HG02884 (cell line): ENCODE results near the gene ZBTB44.
"Not testable (repeated sequence)": the region's sequence is repeated elsewhere in the genome, so short reads cannot be mapped to it uniquely, and the experiment has no call there.

Experiments used
- ATAC-seq: cut with Tn5 transposase; IDR thresholded peaks from one replicate; pipeline ENCODE4 v1.9.1; 2021; ENCODE audit warnings: mild to moderate bottlenecking, moderate library complexity; ENCODE audit not compliant: unreplicated experiment

Gene ZBTB44

GRCh38 chr11:130202009-130202817 is 112.5 kb downstream of the ZBTB44 start:
- no peak for ATAC-seq

- ATAC-seq = no peak
Observed at GRCh38 chr11:130201026-130201425, 113.7 kb downstream of the ZBTB44 start.

DNA sequence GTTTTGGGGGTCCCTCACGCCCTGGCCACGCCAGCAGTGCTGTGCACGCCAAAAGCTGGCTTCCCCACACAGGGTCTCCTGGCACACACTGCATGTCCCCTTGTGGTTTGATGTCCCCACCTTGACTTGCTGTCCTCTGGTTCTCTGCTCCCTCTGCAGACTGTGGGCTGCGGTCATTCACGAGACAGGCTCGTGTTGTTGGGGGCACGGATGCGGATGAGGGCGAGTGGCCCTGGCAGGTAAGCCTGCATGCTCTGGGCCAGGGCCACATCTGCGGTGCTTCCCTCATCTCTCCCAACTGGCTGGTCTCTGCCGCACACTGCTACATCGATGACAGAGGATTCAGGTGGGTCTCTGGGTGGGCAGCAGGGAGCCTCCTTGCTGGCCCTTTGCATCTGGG is 114.9 kb downstream of the ZBTB44 start:
- ATAC-seq = no peak

GRCh38 chr11:130198964-130199363 is 115.8 kb downstream of the ZBTB44 start:
- no peak for ATAC-seq

- ATAC-seq = no peak
Observed at GRCh38 chr11:130198292-130198691, 116.4 kb downstream of the ZBTB44 start.

GRCh38 chr11:130197386-130198035 is 117.2 kb downstream of the ZBTB44 start:
- no peak for ATAC-seq

DNA sequence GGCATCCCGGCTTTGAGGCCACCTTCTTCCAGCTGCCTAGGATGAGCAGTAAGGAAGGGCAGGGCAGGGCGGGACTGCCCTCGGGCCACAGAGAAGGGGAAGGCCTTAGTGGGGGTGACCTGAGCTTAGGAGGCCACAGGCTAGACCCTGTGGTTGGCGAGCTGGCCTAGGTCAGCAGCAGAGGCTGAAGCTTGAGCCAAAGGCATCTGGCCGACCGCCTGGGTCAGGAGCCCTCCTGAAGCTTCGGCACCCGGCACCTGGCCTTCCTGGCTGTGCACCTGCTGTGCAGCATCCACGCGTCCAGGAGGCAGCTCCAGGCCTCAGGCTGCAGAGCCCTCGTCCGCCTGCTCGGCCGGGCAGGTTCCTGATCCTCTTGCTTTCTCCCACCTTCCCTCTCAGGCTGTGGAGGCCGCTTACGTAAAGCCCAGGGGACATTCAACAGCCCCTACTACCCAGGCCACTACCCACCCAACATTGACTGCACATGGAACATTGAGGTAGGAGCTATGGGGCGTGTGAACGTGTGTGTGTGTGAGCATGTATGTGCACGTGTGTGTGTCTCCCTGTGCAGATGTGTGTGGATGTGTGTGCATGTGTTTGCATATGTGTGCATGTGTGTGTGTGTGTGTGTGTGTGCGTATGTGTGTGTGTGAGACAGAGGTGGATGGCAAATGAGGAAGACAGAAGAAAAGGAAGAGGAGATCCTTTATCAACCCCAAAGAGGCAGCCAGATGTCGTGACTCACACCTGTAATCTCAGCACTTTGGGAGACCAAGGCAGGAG is 120.3 kb downstream of the ZBTB44 start:
- no peak for ATAC-seq

GRCh38 chr11:130193551-130193950 is 121.2 kb downstream of the ZBTB44 start:
- ATAC-seq = not testable (repeated sequence)

- ATAC-seq = no peak
Observed at GRCh38 chr11:130192845-130193267, 121.9 kb downstream of the ZBTB44 start.

DNA sequence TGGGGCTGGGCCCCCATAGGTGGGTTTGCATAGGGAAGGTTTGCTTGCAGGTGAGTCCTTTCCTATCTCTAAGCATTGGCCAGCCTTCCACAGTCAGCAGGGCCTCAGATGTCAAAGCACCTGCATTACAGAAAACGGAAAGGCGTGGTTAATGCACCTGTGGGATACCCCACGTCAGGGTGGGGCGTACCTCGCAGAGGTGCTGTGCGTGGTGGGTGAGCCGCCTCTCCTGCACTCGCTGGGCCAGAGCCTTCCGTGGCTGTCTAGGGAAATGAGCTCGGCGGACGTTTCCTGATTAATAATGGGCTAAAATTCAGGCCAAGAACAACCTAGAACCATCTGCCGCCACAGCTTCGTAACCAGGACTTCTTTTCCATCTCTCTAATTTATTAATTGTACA is 122.8 kb downstream of the ZBTB44 start:
- ATAC-seq = no peak

GRCh38 chr11:130190371-130190881 is 124.3 kb downstream of the ZBTB44 start:
- ATAC-seq = no peak

GRCh38 chr11:130189492-130190210 is 125.1 kb downstream of the ZBTB44 start:
- no peak for ATAC-seq

GRCh38 chr11:130188585-130189347 is 126.0 kb downstream of the ZBTB44 start:
- no peak for ATAC-seq

DNA sequence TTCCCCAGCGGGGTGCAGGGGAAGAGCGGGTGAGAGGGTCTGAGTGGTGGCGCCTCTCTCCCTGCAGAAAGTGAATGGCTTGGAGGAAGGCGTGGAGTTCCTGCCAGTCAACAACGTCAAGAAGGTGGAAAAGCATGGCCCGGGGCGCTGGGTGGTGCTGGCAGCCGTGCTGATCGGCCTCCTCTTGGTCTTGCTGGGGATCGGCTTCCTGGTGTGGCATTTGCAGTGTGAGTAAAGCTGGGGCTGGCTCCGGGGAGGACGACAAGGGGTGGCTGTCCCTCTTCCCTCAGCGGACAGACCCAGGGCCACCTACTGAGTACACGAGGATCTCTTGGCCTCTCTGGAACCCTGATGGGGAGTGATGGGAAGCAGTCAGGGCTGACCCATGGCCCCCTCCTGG is 126.7 kb downstream of the ZBTB44 start:
- no peak for ATAC-seq

DNA sequence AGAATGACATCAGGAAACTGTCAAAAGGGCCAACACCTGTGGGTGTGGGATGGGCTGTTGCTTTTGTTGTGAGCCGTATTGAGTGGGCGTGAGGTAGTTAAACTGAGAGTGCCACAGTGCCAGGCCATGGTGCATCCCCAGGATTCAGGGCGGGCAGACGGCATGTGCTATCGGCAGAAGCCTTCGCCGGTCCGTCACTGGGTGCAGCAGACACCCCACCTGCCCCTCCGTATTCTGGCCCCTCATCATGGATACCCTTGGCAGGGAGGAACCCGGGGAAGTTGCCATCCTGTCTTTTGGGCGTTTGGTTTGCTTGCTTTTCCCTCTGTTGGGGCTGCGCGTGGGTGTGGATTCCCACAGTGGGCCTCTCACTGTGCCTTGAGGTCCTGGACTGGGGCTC is 127.6 kb downstream of the ZBTB44 start:
- ATAC-seq = no peak

DNA sequence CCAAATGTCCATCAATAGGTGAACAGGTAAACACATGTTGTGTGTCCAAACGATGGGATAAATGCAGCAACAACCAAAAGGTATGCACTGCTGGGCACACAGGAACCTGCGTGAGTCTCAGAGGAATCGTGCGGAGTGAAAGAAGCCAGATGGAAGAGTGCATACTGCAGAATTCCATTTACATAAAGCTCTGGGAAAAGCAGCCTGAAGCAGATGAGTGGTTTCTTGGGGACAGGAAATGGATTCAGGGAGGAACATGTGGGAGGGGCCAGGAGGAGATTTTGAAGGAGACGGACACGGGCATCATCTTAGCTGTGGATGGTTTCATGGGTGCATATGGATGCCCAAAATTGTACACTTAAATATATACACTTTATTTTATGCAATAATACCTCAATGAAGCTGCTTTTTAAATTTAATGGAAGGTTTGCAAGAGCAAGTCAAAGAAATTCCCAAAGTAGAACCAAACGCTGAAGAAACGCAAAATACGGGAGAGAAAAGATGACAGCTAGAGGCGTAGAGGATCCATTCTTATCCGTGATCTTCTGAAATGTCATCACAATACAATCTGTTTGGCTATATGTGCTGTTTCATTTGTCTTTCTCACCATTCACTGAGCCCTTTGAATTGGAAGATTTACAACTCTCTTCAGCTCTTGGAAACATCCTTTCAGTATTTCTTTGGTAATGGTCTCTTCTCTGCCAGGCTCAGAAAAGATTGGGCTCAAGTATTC is 130.7 kb downstream of the ZBTB44 start:
- ATAC-seq = no peak

GRCh38 chr11:130181295-130182272 is 133.1 kb downstream of the ZBTB44 start:
- ATAC-seq = peak; percentile 47

- ATAC-seq = no peak
Observed at GRCh38 chr11:130180896-130181294, 133.8 kb downstream of the ZBTB44 start.
